Activated CD8-positive, alpha-beta memory T cell treated with anti-CD3 and anti-CD28 coated beads for 4 hours (primary cell): Measurements from ENCODE around the gene LSS.

ENCODE experiments used
- DNase-seq, 2 donors: peaks; one replicate each; pipeline ENCODE4 v3.0.0-alpha.2; 2020; ENCODE audit warnings: low read depth in 2 of 2

Gene LSS

GRCh38 chr21:46228345-46229051 lies at the start of gene LSS:
LSS (minus strand) TSS chr21:46228774; CDS start chr21:46228745, 29 bp downstream.
- DNase-seq: peak; percentile 96 to 99

GRCh38 chr21:46274797-46275390 lies 46.3 kb upstream of the LSS start:
- DNase-seq: no peak

- no peak for DNase-seq
Measured at GRCh38 chr21:46273341-46273740, 44.8 kb upstream of the LSS start.

GRCh38 chr21:46269466-46269865 lies 40.9 kb upstream of the LSS start:
- DNase-seq: no peak

GRCh38 chr21:46268371-46268770 lies 39.8 kb upstream of the LSS start:
- DNase-seq: no peak

- DNase-seq: no peak
Measured at GRCh38 chr21:46266946-46267345, 38.4 kb upstream of the LSS start.

- no peak for DNase-seq
Measured at GRCh38 chr21:46265736-46266525, 37.4 kb upstream of the LSS start.

GRCh38 chr21:46264690-46265144 lies 36.1 kb upstream of the LSS start:
- DNase-seq: no peak

GRCh38 chr21:46264046-46264689 lies 35.6 kb upstream of the LSS start:
- no peak for DNase-seq

- no peak for DNase-seq
Measured at GRCh38 chr21:46256501-46256994, 28.0 kb upstream of the LSS start.

- DNase-seq: no peak
Measured at GRCh38 chr21:46255758-46256337, 27.3 kb upstream of the LSS start.

GRCh38 chr21:46255166-46255565 lies 26.6 kb upstream of the LSS start:
- DNase-seq: no peak

- no peak for DNase-seq
Measured at GRCh38 chr21:46254208-46254975, 25.8 kb upstream of the LSS start.

- DNase-seq: peak in 1 of 2 donors; percentile 10
Measured at GRCh38 chr21:46253610-46254124, 25.1 kb upstream of the LSS start.

GRCh38 chr21:46252840-46253239 lies 24.3 kb upstream of the LSS start:
- DNase-seq: no peak

GRCh38 chr21:46250146-46250725 lies 21.7 kb upstream of the LSS start:
- no peak for DNase-seq

- DNase-seq: no peak
Measured at GRCh38 chr21:46248827-46249226, 20.3 kb upstream of the LSS start.

GRCh38 chr21:46248422-46248782 lies 19.8 kb upstream of the LSS start:
- no peak for DNase-seq

GRCh38 chr21:46247699-46248421 lies 19.3 kb upstream of the LSS start:
- no peak for DNase-seq

GRCh38 chr21:46246345-46246744 lies 17.8 kb upstream of the LSS start:
- DNase-seq: no peak
